ENCODE measurements around the gene CDH26.

- TF ChIP-seq SPI1 (IDR thresholded peaks at IDR 0.05; ENCODE audit: low read depth, low read length) (no peak), POLR2AphosphoS5 (IDR thresholded peaks at IDR 0.05; ENCODE audit: low read depth, low read length) (no peak), POLR2A (IDR thresholded peaks at IDR 0.05; ENCODE audit: low read depth, low read length) (no peak)
Measured at GRCh38 chr20:59945731-59946130, 12.5 kb upstream of the CDH26 start.

All from GM12891 (cell line).